ENCODE data around the gene EVI2B.
"Not testable (repeated sequence)": the region's sequence is repeated elsewhere in the genome, so short reads cannot be mapped to it uniquely, and the experiment has no call there.

EVI2B gene

GRCh38 chr17:31266042-31266441 is 47.8 kb downstream of the EVI2B start:
- DNase-seq: no peak

DNA sequence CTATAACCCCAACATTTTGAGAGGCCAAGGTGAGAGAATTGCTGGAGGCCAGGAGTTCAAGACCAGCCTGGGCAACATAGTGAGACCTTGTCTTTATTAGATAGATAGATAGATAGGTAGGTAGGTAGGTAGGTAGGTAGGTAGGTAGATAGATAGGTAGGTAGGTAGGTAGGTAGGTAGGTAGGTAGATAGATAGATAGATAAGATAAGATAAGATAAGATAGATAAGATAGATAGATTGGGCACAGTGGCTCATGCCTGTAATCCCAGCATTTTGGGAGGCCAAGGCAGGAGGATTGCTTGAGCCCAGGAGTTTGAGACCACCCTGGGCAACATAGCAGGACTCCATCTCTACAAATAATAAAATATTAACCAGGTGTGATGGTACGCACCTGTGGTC is 50.9 kb downstream of the EVI2B start:
- not testable (repeated sequence) for DNase-seq

GRCh38 chr17:31261601-31262000 is 52.3 kb downstream of the EVI2B start:
- DNase-seq: no peak

DNA sequence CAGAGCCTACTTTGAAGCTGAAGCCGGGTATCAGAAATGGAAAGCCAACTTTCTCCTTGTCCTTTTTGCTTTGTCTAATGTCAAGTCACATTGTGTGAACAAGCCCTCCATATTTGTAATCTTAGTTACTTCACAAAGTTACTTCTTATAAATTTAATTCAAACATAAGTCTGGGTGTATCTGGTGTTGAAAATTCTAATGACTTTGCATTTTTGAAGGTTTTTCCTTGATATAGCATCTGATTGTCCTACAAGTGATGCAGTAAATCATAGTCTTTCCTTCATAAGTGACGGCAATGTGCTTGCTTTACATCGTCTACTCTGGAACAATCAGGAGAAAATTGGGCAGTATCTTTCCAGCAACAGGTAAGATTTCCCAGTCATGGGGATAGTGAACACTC is 53.7 kb downstream of the EVI2B start:
- no peak for DNase-seq

- DNase-seq: no peak
Measured at GRCh38 chr17:31256936-31257335, 56.9 kb downstream of the EVI2B start.

DNA sequence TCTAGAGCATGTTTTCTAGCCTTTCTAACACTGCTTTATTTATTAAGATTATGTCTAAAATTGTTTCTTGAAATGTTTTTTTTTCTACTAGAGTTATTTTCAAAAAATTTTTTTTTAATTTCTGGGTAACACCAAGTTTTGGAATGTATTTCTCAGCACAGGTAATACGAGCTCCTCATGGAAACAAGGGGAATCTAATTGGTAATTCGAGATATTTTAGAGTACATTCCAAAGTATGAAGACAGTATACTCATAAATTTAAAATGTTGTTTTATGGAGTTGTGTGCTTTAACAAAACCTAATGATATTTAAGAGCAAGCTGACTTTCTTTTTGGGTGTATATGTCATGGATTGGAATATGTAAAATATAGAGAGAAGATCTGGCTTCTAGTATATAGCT is 59.2 kb downstream of the EVI2B start:
- DNase-seq: no peak

Measured in COR-L47 (cell line).